Activated naive CD4-positive, alpha-beta T cell treated with anti-CD3 and anti-CD28 coated beads, Interleukin-2, amount 10 ng/mL, durations not matched to agents 7 days and 5 days (primary cell): Measurements from ENCODE around the gene PDSS2.
"Not testable (repeated sequence)": the region's sequence is repeated elsewhere in the genome, so short reads cannot be mapped to it uniquely, and the experiment has no call there.

Experiments
- CTCF ChIA-PET: fragments of 350-600 bp; sonication (Branson Sonifier 250); formaldehyde crosslinking; loops from one replicate; lab custom pipeline; 2021; ENCODE audit warnings: antibody characterized with exemption; lab: Charles Lee
- DNase-seq: peaks from one replicate; pipeline ENCODE4 v3.0.0-alpha.2; 2020
- H3K27ac Mint-ChIP-seq: one replicate; pipeline ENCODE4 v1.8.0; 2021; ENCODE audit warnings: mild to moderate bottlenecking, moderate library complexity, mixed read lengths
- H3K27me3 Mint-ChIP-seq: one replicate; pipeline ENCODE4 v1.8.0; 2021; ENCODE audit warnings: mild to moderate bottlenecking, mixed read lengths
- H3K36me3 Mint-ChIP-seq: one replicate; pipeline ENCODE4 v1.8.0; 2021; ENCODE audit warnings: mixed read lengths
- H3K4me1 Mint-ChIP-seq: one replicate; pipeline ENCODE4 v1.8.0; 2021; ENCODE audit warnings: mixed read lengths
- H3K4me3 Mint-ChIP-seq: one replicate; pipeline ENCODE4 v1.8.0; 2021; ENCODE audit warnings: mild to moderate bottlenecking, moderate library complexity, mixed read lengths
- H3K9me3 Mint-ChIP-seq: one replicate; pipeline ENCODE4 v1.8.0; 2021; ENCODE audit warnings: mixed read lengths

The PDSS2 gene

DNA sequence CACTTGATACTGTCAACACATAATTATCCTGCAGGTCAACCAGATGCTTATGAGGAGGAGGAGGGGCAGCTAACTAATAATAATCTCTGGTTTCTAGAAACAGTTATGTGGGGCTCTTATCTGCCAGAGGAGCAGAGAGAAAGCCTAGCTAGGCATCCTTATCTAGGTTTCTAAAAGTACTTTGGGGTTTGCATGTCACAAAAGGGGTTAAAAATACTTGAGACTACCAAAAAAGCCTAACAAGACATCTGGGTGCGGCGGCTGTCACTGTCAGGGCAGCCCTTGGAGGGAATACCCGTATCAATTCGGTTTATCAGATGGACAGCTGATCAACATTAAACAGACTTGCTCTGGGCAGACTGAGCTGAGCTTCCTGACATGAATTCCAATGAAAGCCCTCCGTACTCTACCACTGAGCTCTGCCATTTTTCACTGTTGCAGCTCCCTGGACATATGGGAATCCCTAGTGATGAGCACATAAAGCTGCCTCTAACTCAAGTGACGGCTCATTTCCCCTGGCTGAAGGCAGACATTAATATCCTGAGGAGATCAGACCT is 166.6 kb downstream of the PDSS2 start:
- Mint-ChIP-seq H3K36me3 (no peaks in the 10 kb centered on the region), H3K9me3 (no peaks in the 10 kb centered on the region), H3K27ac (no peak overlapping the region), H3K4me1 (no peaks in the 10 kb centered on the region), H3K4me3 (no peak overlapping the region), H3K27me3 (no peaks in the 10 kb centered on the region)
- no peak for DNase-seq
- CTCF ChIA-PET, result no interaction called here

- Mint-ChIP-seq H3K4me3 (no peak overlapping the region), H3K27me3 (no peaks in the 10 kb centered on the region), H3K36me3 (no peaks in the 10 kb centered on the region), H3K9me3 (no peaks in the 10 kb centered on the region), H3K4me1 (no peaks in the 10 kb centered on the region), H3K27ac (no peak overlapping the region)
- CTCF ChIA-PET, result no interaction called here
- DNase-seq, result no peak
Measured at GRCh38 chr6:107290491-107290890, 168.9 kb downstream of the PDSS2 start.

DNA sequence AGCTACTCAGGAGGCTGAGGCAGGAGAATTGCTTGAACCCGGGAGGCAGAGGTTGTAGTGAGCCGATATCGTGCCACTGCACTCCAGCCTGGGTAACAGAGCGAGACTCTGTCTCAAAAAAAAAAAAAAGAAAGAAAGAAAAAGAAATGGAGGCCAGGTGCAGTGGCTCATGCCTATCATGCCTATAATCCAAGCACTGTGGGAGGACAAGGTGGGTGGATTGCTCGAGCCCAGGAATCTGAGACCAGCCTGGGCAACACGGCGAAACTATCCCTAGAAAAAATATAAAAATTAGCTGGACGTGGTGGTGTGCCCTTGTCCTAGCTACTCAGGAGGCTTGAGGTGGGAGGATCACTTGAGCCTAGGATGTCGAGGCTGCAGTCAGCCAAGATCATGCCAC is 170.1 kb downstream of the PDSS2 start:
- H3K4me1 Mint-ChIP-seq, H3K9me3 Mint-ChIP-seq, CTCF ChIA-PET, H3K4me3 Mint-ChIP-seq, H3K27ac Mint-ChIP-seq, H3K27me3 Mint-ChIP-seq, DNase-seq, H3K36me3 Mint-ChIP-seq: not testable (repeated sequence)

DNA sequence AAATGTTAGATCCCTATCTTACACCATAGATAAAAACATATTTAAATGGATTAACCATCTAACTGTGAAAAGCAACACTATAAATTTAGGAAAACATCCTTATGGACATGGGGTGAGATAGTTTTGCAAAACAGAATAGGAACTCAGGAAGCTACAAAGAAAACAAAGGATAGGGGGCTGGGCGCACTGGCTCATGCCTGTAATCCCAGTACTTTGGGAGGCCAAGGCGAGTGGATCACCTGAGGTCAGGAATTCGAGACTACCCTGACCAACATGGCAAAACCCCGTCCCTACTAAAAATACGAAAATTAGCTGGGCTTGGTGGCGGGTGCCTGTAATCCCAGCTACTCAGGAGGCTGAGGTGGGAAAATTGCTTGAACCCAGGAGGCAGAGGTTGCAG is 173.7 kb downstream of the PDSS2 start:
- H3K9me3 Mint-ChIP-seq, H3K4me1 Mint-ChIP-seq, H3K27ac Mint-ChIP-seq, CTCF ChIA-PET, DNase-seq, H3K36me3 Mint-ChIP-seq, H3K4me3 Mint-ChIP-seq, H3K27me3 Mint-ChIP-seq: not testable (repeated sequence)

GRCh38 chr6:107284805-107285204 is 174.6 kb downstream of the PDSS2 start:
- H3K36me3 Mint-ChIP-seq, result no peaks in the 10 kb centered on the region
- no peaks in the 10 kb centered on the region for H3K27me3 Mint-ChIP-seq
- H3K4me1 Mint-ChIP-seq, result no peaks in the 10 kb centered on the region
- CTCF ChIA-PET, result no interaction called here
- DNase-seq, result no peak
- no peak overlapping the region for H3K4me3 Mint-ChIP-seq
- no peak overlapping the region for H3K27ac Mint-ChIP-seq
- H3K9me3 Mint-ChIP-seq, result no peaks in the 10 kb centered on the region

DNA sequence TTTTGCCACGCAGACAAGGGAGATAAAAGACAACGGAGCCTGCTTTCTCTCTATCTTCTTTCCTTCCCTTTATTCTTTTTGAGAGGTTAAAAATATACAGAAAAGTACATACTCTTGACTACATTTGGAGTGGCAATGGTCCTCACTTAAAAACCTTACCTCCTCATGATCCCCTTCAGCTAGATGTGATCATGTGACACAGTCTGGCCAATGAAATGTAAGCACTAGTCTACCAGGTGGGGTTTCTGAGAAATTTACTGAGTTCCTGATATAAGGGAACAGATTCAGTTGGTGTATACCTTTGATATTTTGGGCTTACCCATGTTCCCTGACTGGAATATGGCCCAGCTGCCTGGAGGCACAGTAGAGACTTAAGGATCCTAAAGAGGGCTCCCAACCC is 178.6 kb downstream of the PDSS2 start:
- Mint-ChIP-seq H3K9me3 (no peaks in the 10 kb centered on the region), H3K4me3 (no peak overlapping the region), H3K27me3 (no peaks in the 10 kb centered on the region), H3K36me3 (no peaks in the 10 kb centered on the region), H3K27ac (no peak overlapping the region), H3K4me1 (no peaks in the 10 kb centered on the region)
- CTCF ChIA-PET, result no interaction called here
- no peak for DNase-seq

GRCh38 chr6:107280001-107280400 is 179.4 kb downstream of the PDSS2 start:
- DNase-seq, H3K4me1 Mint-ChIP-seq, H3K27me3 Mint-ChIP-seq, H3K36me3 Mint-ChIP-seq, H3K4me3 Mint-ChIP-seq, CTCF ChIA-PET, H3K9me3 Mint-ChIP-seq, H3K27ac Mint-ChIP-seq: not testable (repeated sequence)

GRCh38 chr6:107275330-107275865 is 184.0 kb downstream of the PDSS2 start:
- no peaks in the 10 kb centered on the region for H3K27me3 Mint-ChIP-seq
- H3K4me1 Mint-ChIP-seq, result no peaks in the 10 kb centered on the region
- no peak overlapping the region for H3K4me3 Mint-ChIP-seq
- no peaks in the 10 kb centered on the region for H3K9me3 Mint-ChIP-seq
- no peak overlapping the region for H3K27ac Mint-ChIP-seq
- no peaks in the 10 kb centered on the region for H3K36me3 Mint-ChIP-seq
- CTCF ChIA-PET, result no interaction called here
- no peak for DNase-seq

- H3K36me3 Mint-ChIP-seq, result no peaks in the 10 kb centered on the region
- H3K27ac Mint-ChIP-seq, result no peak overlapping the region
- no peaks in the 10 kb centered on the region for H3K4me1 Mint-ChIP-seq
- no peaks in the 10 kb centered on the region for H3K9me3 Mint-ChIP-seq
- CTCF ChIA-PET, result no interaction called here
- no peak for DNase-seq
- H3K4me3 Mint-ChIP-seq, result no peak overlapping the region
- no peaks in the 10 kb centered on the region for H3K27me3 Mint-ChIP-seq
Measured at GRCh38 chr6:107274288-107274687, 185.1 kb downstream of the PDSS2 start.

DNA sequence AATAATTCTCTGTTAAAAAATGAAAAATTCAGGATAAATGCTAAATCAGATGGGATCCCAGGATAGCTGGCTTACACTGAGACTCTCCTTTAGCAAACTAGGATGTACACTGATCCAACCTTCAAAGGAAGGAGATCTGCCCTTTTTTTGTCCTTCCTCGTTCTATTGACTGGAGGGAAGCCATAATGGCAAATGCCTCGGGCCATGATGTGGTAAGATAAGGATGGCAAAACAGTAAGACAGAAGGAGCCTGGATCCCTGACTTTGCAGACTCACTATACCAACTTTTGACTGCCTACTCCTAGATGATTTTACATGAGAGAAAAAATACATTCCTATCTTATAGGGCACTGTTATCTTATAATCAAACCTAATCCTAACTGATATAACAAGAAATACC is 187.1 kb downstream of the PDSS2 start:
- Mint-ChIP-seq H3K4me1 (no peaks in the 10 kb centered on the region), H3K27me3 (no peaks in the 10 kb centered on the region)

GRCh38 chr6:107271208-107271790 is 188.1 kb downstream of the PDSS2 start:
- Mint-ChIP-seq H3K4me3 (no peak overlapping the region), H3K4me1 (no peaks in the 10 kb centered on the region), H3K27me3 (no peaks in the 10 kb centered on the region), H3K36me3 (no peaks in the 10 kb centered on the region), H3K27ac (no peak overlapping the region), H3K9me3 (no peaks in the 10 kb centered on the region)
- CTCF ChIA-PET, result no interaction called here
- no peak for DNase-seq

More for the DNA sequence above, 187.1 kb downstream of the PDSS2 start:
- Mint-ChIP-seq H3K36me3 (no peaks in the 10 kb centered on the region), H3K27ac (no peak overlapping the region), H3K4me3 (no peak overlapping the region), H3K9me3 (no peaks in the 10 kb centered on the region)
- DNase-seq, result no peak
- CTCF ChIA-PET, result no interaction called here

DNA sequence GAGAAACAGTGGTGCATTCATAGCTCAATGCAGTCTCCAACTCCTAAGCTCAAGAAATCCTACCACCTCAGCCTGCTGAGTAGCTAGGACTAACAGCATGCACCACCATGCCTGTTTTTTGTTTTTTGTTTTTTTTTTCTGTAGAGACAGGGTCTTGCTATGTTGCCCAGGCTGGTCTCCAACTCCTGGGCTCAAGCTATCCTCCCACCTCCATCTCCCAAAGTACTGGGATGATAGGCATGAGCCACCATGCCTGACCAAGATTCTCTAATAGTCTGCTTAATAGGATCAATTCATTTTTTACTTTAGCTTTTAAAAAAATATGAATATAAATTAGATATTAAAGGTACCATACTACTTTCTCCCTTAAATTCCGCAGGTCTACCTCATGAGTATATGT is 191.7 kb downstream of the PDSS2 start:
- no peak overlapping the region for H3K27ac Mint-ChIP-seq
- no peaks in the 10 kb centered on the region for H3K9me3 Mint-ChIP-seq
- H3K4me3 Mint-ChIP-seq, result no peak overlapping the region
- H3K4me1 Mint-ChIP-seq, result no peaks in the 10 kb centered on the region
- no peaks in the 10 kb centered on the region for H3K36me3 Mint-ChIP-seq
- CTCF ChIA-PET, result interaction anchor here (0.6 kb wide), 2 partner anchors 9 to 11 kb away, joined by 3 read pairs; no protein-coding TSS in a partner anchor
- H3K27me3 Mint-ChIP-seq, result no peaks in the 10 kb centered on the region
- DNase-seq, result no peak

DNA sequence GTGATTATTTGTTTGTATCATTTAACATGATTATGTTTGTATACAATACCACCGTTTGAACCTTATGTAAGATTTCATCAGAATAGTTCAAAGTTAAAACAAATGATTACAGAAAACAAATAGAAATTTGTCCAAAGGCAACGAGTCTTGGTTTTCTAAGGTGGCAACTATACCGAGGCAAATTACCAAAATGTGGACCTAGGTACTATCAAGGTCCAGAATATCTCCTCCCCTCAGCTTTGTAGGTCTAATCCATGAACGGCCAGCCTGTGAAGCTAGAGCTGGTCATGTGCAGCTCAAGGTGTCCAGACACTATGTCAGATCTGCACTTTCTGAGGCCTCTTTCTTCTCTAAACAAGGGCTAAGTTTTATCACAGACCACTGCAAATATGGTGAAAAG is 192.4 kb downstream of the PDSS2 start:
- no peaks in the 10 kb centered on the region for H3K27me3 Mint-ChIP-seq
- H3K4me1 Mint-ChIP-seq, result no peaks in the 10 kb centered on the region
- no peak overlapping the region for H3K4me3 Mint-ChIP-seq
- DNase-seq, result no peak
- no peaks in the 10 kb centered on the region for H3K36me3 Mint-ChIP-seq
- H3K27ac Mint-ChIP-seq, result no peak overlapping the region
- no peaks in the 10 kb centered on the region for H3K9me3 Mint-ChIP-seq
- CTCF ChIA-PET, result no interaction called here

- no peak overlapping the region for H3K4me3 Mint-ChIP-seq
- DNase-seq, result no peak
- CTCF ChIA-PET, result no interaction called here
- H3K27me3 Mint-ChIP-seq, result no peaks in the 10 kb centered on the region
- H3K9me3 Mint-ChIP-seq, result no peaks in the 10 kb centered on the region
- no peak overlapping the region for H3K27ac Mint-ChIP-seq
- no peaks in the 10 kb centered on the region for H3K4me1 Mint-ChIP-seq
- no peaks in the 10 kb centered on the region for H3K36me3 Mint-ChIP-seq
Measured at GRCh38 chr6:107266563-107266962, 192.8 kb downstream of the PDSS2 start.

GRCh38 chr6:107264357-107264840 is 195.0 kb downstream of the PDSS2 start:
- Mint-ChIP-seq H3K4me3 (no peak overlapping the region), H3K27me3 (no peaks in the 10 kb centered on the region), H3K36me3 (no peaks in the 10 kb centered on the region), H3K27ac (no peak overlapping the region), H3K9me3 (no peaks in the 10 kb centered on the region), H3K4me1 (no peaks in the 10 kb centered on the region)
- CTCF ChIA-PET, result no interaction called here
- DNase-seq, result no peak
